B cell (primary cell): ENCODE measurements around the gene JARID2. TPM values are rescaled to one million over a fixed set of nuclear protein-coding genes. Genes with fewer than 3 reads are reported as not detected.

ENCODE experiments used
- ATAC-seq: fragments of 200-7000 bp; cut with Tn5 transposase; one replicate; pipeline ENCODE4 v1.10.0; 2021; ENCODE audit warnings: low read depth, mild to moderate bottlenecking, moderate number of reproducible peaks, moderate library complexity
- CTCF ChIA-PET: fragments of 350-600 bp; sonication (Branson Sonifier 250); formaldehyde crosslinking; loops from one replicate; lab custom pipeline; 2021; ENCODE audit warnings: antibody characterized with exemption, inconsistent platforms; lab: Charles Lee
- POLR2A ChIA-PET: fragments of 350-600 bp; sonication (Branson Sonifier 250); formaldehyde crosslinking; loops from one replicate; lab custom pipeline; 2021; ENCODE audit warnings: antibody characterized with exemption; lab: Charles Lee
- DNase-seq: peaks from one replicate; pipeline ENCODE4 v3.0.0; 2013
- H2AFZ ChIP-seq: 2 replicates; pipeline ENCODE4 v1.6.1; 2012; ENCODE audit warnings: mild to moderate bottlenecking, low read depth, low read length; ENCODE audit not compliant: insufficient read depth, poor library complexity, severe bottlenecking
- H3K27ac ChIP-seq, 2 donors: 1 replicate in 1 of 2; 2 replicates in 1 of 2; pipeline ENCODE4 v1.5.1; 2012 to 2013; ENCODE audit warnings: low read length in 2 of 2, mild to moderate bottlenecking in 2 of 2, moderate library complexity in 1 of 2
- H3K27me3 ChIP-seq, 4 experiments: fragments of 200-600 bp in 1 of 4; sonication (generic) in 1 of 4; replicated peaks in 1 of 4; 1 replicate in 2 of 4; 2 replicates in 2 of 4; pipeline versions ENCODE4 v1.6.1 to v1.7.0; 2013 to 2016; ENCODE audit warnings: low read length in 3 of 4, mild to moderate bottlenecking in 2 of 4, mixed read lengths in 1 of 4, moderate library complexity in 1 of 4; ENCODE audit not compliant: insufficient read depth in 4 of 4, control insufficient read depth in 3 of 4; ENCODE audit errors: control extremely low read depth in 1 of 4
- H3K36me3 ChIP-seq, 2 experiments: replicated peaks in 1 of 2; 1 replicate in 1 of 2; 2 replicates in 1 of 2; pipeline versions ENCODE4 v1.6.1 to v1.7.1; 2013; ENCODE audit warnings: low read length in 1 of 2; ENCODE audit not compliant: insufficient read depth in 2 of 2, control insufficient read depth in 1 of 2; ENCODE audit errors: control extremely low read depth in 1 of 2, extremely low read depth in 1 of 2
- H3K4me1 ChIP-seq, 2 donors: fragments of 200-600 bp in 1 of 2; sonication (generic) in 1 of 2; 1 replicate in 1 of 2; 2 replicates in 1 of 2; pipeline versions ENCODE4 v1.5.1 to v1.6.1; 2013 to 2017; ENCODE audit warnings: low read length in 2 of 2; ENCODE audit not compliant: control insufficient read depth in 2 of 2, insufficient read depth in 2 of 2
- H3K4me2 ChIP-seq: replicated peaks from 2 replicates; pipeline ENCODE3; 2012; ENCODE audit warnings: mild to moderate bottlenecking, low read depth, low read length; ENCODE audit not compliant: poor library complexity, severe bottlenecking
- H3K4me3 ChIP-seq, 5 experiments: fragments of 200-600 bp in 1 of 5; sonication (generic) in 1 of 5; 1 replicate in 3 of 5; 2 replicates in 2 of 5; pipeline versions ENCODE4 v1.5.1 to v1.7.0; 2011 to 2016; ENCODE audit warnings: low read length in 4 of 5, mild to moderate bottlenecking in 4 of 5, low read depth in 2 of 5, control low read depth in 1 of 5, moderate library complexity in 1 of 5; ENCODE audit not compliant: insufficient read depth in 1 of 5; ENCODE audit errors: control extremely low read depth in 1 of 5, extremely low read depth in 1 of 5
- H3K79me2 ChIP-seq: fragments of 200-600 bp; sonication (generic); one replicate; pipeline ENCODE4 v1.6.0; 2016; ENCODE audit warnings: low read length; ENCODE audit not compliant: control insufficient read depth, insufficient read depth
- H3K9ac ChIP-seq: fragments of 200-600 bp; sonication (generic); 2 replicates; pipeline ENCODE4 v1.6.1; 2017; ENCODE audit warnings: mild to moderate bottlenecking, low read length, moderate library complexity
- H3K9me3 ChIP-seq, 3 donors: one replicate each; pipeline versions ENCODE4 v1.6.1 to v1.7.1; 2013; ENCODE audit warnings: low read length in 2 of 3; ENCODE audit not compliant: control insufficient read depth in 2 of 3, insufficient read depth in 1 of 3; ENCODE audit errors: control extremely low read depth in 1 of 3
- H4K20me1 ChIP-seq: 2 replicates; pipeline ENCODE4 v1.6.0; 2012; ENCODE audit warnings: mild to moderate bottlenecking, low read length; ENCODE audit not compliant: insufficient read depth, control insufficient read depth, poor library complexity, severe bottlenecking
- H3K27ac Mint-ChIP-seq: one replicate; pipeline ENCODE4 v1.8.0; 2021; ENCODE audit warnings: mixed read lengths
- H3K27me3 Mint-ChIP-seq: one replicate; pipeline ENCODE4 v1.8.0; 2021; ENCODE audit warnings: mixed read lengths
- H3K4me1 Mint-ChIP-seq: one replicate; pipeline ENCODE4 v1.8.0; 2021; ENCODE audit warnings: mixed read lengths
- H3K4me3 Mint-ChIP-seq: one replicate; pipeline ENCODE4 v1.8.0; 2021; ENCODE audit warnings: mixed read lengths
- H3K9me3 Mint-ChIP-seq: one replicate; pipeline ENCODE4 v1.8.0; 2022; ENCODE audit warnings: mixed read lengths; ENCODE audit not compliant: insufficient read depth
- CTCF ChIP-seq: fragments of 200-600 bp; IDR thresholded peaks from one replicate; pipeline ENCODE4 v1.8.0; 2022; ENCODE audit warnings: antibody characterized with exemption, mild to moderate bottlenecking
- EZH2 ChIP-seq: IDR thresholded peaks from 2 replicates; pipeline ENCODE4 v1.6.1; 2012; ENCODE audit warnings: borderline replicate concordance, low read depth, mild to moderate bottlenecking, moderate library complexity, low read length; ENCODE audit not compliant: insufficient read depth, poor library complexity, severe bottlenecking
- whole genome bisulfite sequencing: methylation state at CpG from one replicate; pipeline ENCODE4 v1.1.5; 2013; ENCODE audit warnings: missing lambda C conversion rate; ENCODE audit not compliant: insufficient coverage; 5-methylcytosine and 5-hydroxymethylcytosine counted together
- intact Hi-C: fragments of 100-400 bp; cut with micrococcal nuclease; formaldehyde crosslinking; loops from one replicate; pipeline ENCODE4 v1.10.0; 2022
- polyA plus RNA-seq: library from polyadenylated mRNA; depleted of rRNA; stranded (reverse); fragments of >200 nt; gene quantifications from 2 replicates; pipeline ENCODE4 v1.2.3, GENCODE V29; 2012
- total RNA-seq, 2 donors: library from RNA; stranded (reverse); fragments of 120-200 nt in 1 of 2; gene quantifications; 1 replicate in 1 of 2; 2 replicates in 1 of 2; pipeline versions ENCODE4 v1.2.3 to v1.2.4, GENCODE V29; 2013 to 2022

The JARID2 gene
- total and polyA plus RNA-seq, 2 donors (not counting 1 experiment from before 2014, with no cell fraction given) = 11.0 to 58.1 TPM

GRCh38 chr6:15324427-15324985, 78.6 kb downstream of the JARID2 start:
- TF ChIP-seq CTCF (no peak), EZH2 (no peak)
- Histone ChIP-seq H3K27ac (peak overlapping the region in 1 of 2 donors; percentile 40), H2AFZ (no peak overlapping the region), H4K20me1 (peaks cover 58% of the 10 kb centered on the region), H3K9ac (no peak overlapping the region), H3K79me2 (peaks cover 100% of the 10 kb centered on the region), H3K27me3 (no peaks in the 10 kb centered on the region), H3K4me1 (peaks cover 58 to 59% of the 10 kb centered on the region in 2 donors), H3K4me2 (peak overlapping the region; percentile 35), H3K36me3 (no peaks in the 10 kb centered on the region), H3K4me3 (no peak overlapping the region), H3K9me3 (peaks cover 0 to 4% (median 0%) of the 10 kb centered on the region in 3 donors)
- Mint-ChIP-seq H3K27ac (no peak overlapping the region), H3K4me3 (no peak overlapping the region), H3K4me1 (peaks cover 86% of the 10 kb centered on the region), H3K9me3 (no peaks in the 10 kb centered on the region), H3K27me3 (no peaks in the 10 kb centered on the region)
- ChIA-PET CTCF (interaction anchor here (0.7 kb wide), 1 partner anchor 118 kb away, joined by 4 read pairs; no protein-coding TSS in a partner anchor), POLR2A (no interaction called here)
- no peak for DNase-seq
- ATAC-seq = no peak
- WGBS = 100% methylated on average over 4 of the region's 8 CpGs
- intact Hi-C loops = loop anchor here (5.0 kb wide), 1 partner anchor 37 kb away; no protein-coding TSS in a partner anchor

- 70% methylated on average over 2 of the region's 5 CpGs for WGBS
- Histone ChIP-seq H3K79me2 (peaks cover 100% of the 10 kb centered on the region), H3K4me2 (peak overlapping the region; percentile 35), H3K36me3 (no peaks in the 10 kb centered on the region), H3K4me3 (no peak overlapping the region), H3K9me3 (peaks cover 0 to 4% (median 0%) of the 10 kb centered on the region in 3 donors), H2AFZ (no peak overlapping the region), H3K9ac (no peak overlapping the region), H3K4me1 (peaks cover 61% of the 10 kb centered on the region in 2 donors), H4K20me1 (peaks cover 55% of the 10 kb centered on the region), H3K27me3 (no peaks in the 10 kb centered on the region), H3K27ac (peak overlapping the region in 1 of 2 donors; percentile 40)
- DNase-seq (no peak), ATAC-seq (no peak)
- peak overlapping the region; percentile 50 for H3K4me3 Mint-ChIP-seq
- H3K27me3 Mint-ChIP-seq = no peaks in the 10 kb centered on the region
- TF ChIP-seq EZH2 (no peak), CTCF (no peak)
- CTCF ChIA-PET = interaction anchor here (0.7 to 0.9 kb wide), 2 partner anchors 9 to 829 kb away, joined by 3 read pairs; no protein-coding TSS in a partner anchor
- intact Hi-C loops = loop anchor here (5.0 kb wide), 1 partner anchor 78 kb away; the partner anchor contains the start of gene JARID2
- POLR2A ChIA-PET = no interaction called here
- peaks cover 87% of the 10 kb centered on the region for H3K4me1 Mint-ChIP-seq
- H3K9me3 Mint-ChIP-seq = no peaks in the 10 kb centered on the region
- peak overlapping the region; percentile 21 for H3K27ac Mint-ChIP-seq
Observed at GRCh38 chr6:15325540-15325955, 79.7 kb downstream of the JARID2 start.
